Stomach (tissue), 4 donors: ENCODE data around the gene ANO7.

Experiments
- CTCF ChIP-seq, 7 experiments: fragments of 450-650 bp in 4 of 7; fragments of 200-600 bp in 3 of 7; sonication (generic) in 3 of 7; IDR thresholded peaks; one replicate each; pipeline ENCODE4 v1.5.1; 2016 to 2019; ENCODE audit warnings: antibody characterized with exemption in 7 of 7, control low read depth in 2 of 7, mild to moderate bottlenecking in 1 of 7
- POLR2A ChIP-seq, 4 donors: fragments of 450-650 bp; IDR thresholded peaks; one replicate each; pipeline ENCODE4 v1.6.1; 2016; ENCODE audit warnings: antibody characterized with exemption in 4 of 4, control low read depth in 2 of 4, mild to moderate bottlenecking in 1 of 4, moderate library complexity in 1 of 4

GRCh38 chr2:241194811-241195210, 6.3 kb downstream of the ANO7 start:
- TF ChIP-seq CTCF (IDR thresholded peaks at IDR 0.05) (no peak), POLR2A (IDR thresholded peaks at IDR 0.05) (no peak)
